Astrocyte (in vitro differentiated cells and primary cell): ENCODE data around the gene PIH1D2.

Experiments
- EZH2 ChIP-seq: IDR thresholded peaks from 2 replicates; pipeline ENCODE4 v1.6.1; 2012; ENCODE audit warnings: mild to moderate bottlenecking, low read length, inconsistent platforms; ENCODE audit not compliant: insufficient read depth
- TF ChIP-seq, protein P1 (sequence below): IDR thresholded peaks from 2 replicates; pipeline ENCODE4 v1.5.1; 2011; ENCODE audit warnings: low read depth, mild to moderate bottlenecking, inconsistent platforms, low read length, moderate library complexity; ENCODE audit not compliant: insufficient read depth

DNA sequence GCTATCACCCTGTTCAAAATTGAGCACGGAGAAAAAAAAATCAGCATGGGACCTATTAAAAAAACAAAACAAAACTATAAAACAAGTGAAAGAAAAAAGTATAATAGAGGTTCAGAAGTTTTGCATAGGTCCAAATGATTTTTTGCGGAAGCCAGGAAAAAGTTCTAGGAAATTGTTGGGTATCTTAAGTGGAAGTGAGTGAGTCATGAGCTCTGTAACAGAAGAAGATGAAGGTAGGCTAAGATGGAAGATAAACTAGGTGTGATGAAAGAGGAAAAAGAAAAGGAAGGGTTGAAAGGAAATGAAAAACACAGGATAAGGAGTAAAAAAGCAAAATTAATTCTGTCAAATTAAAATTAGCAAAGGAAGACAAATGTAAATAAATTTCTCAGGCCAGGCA is 40.6 kb upstream of the PIH1D2 start:
- no peak for TF ChIP-seq EZH2
- TF ChIP-seq, protein P1, sequence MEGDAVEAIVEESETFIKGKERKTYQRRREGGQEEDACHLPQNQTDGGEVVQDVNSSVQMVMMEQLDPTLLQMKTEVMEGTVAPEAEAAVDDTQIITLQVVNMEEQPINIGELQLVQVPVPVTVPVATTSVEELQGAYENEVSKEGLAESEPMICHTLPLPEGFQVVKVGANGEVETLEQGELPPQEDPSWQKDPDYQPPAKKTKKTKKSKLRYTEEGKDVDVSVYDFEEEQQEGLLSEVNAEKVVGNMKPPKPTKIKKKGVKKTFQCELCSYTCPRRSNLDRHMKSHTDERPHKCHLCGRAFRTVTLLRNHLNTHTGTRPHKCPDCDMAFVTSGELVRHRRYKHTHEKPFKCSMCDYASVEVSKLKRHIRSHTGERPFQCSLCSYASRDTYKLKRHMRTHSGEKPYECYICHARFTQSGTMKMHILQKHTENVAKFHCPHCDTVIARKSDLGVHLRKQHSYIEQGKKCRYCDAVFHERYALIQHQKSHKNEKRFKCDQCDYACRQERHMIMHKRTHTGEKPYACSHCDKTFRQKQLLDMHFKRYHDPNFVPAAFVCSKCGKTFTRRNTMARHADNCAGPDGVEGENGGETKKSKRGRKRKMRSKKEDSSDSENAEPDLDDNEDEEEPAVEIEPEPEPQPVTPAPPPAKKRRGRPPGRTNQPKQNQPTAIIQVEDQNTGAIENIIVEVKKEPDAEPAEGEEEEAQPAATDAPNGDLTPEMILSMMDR: no peak
